Testis (tissue), 2 donors: Measurements from ENCODE around the gene GATAD1.

Experiments
- CTCF ChIP-seq, 3 experiments: fragments of 450-650 bp in 2 of 3; fragments of 200-600 bp in 1 of 3; sonication (generic) in 1 of 3; IDR thresholded peaks; one replicate each; pipeline ENCODE4 v1.5.1; 2016 to 2019; ENCODE audit warnings: antibody characterized with exemption in 3 of 3, mild to moderate bottlenecking in 2 of 3, moderate library complexity in 1 of 3
- POLR2A ChIP-seq: fragments of 450-650 bp; IDR thresholded peaks from one replicate; pipeline ENCODE4 v1.6.1; 2017; ENCODE audit warnings: antibody characterized with exemption, mild to moderate bottlenecking, moderate library complexity

- TF ChIP-seq CTCF (IDR thresholded peaks at IDR 0.05): no peak
- no peak for TF ChIP-seq POLR2A
Observed at GRCh38 chr7:92413550-92413949, 33.7 kb upstream of the GATAD1 start.
